Measurements from ENCODE around the gene ZNF296.

Gene ZNF296

GRCh38 chr19:45057444-45057843, 18.8 kb downstream of the ZNF296 start:
- CTCF ChIA-PET = no interaction called here
- POLR2A ChIA-PET (ENCODE audit: low non-redundant PET) = no interaction called here
- TF ChIP-seq CTCF (conservative IDR thresholded peaks at IDR 0.05; ENCODE audit: low read depth) = no peak
- H3K27ac ChIP-seq = peak overlapping the region; percentile 22
- DNase-seq (ENCODE audit: low spot score) = no peak

DNA sequence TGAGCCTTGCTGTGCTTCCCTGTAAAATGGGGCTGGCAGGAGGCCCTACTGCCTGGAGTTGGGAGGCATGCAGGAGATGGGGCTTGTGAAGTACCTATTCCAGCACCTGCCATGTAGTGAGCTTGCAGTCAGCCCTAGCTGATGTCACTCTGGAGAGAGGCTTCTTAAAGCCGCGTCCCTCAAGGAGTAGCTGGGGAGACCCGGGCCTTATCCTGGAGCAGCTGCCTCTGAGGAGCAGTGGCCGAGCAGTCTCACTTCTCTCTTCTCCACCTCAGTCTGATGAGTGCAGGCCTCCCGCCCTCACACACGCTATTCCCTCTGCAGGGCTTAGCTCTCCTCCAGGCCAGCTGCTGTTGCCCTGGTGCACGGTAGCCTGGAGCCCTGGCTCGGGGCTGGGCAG, 19.4 kb downstream of the ZNF296 start:
- H3K27ac ChIP-seq = peak overlapping the region; percentile 22
- DNase-seq (ENCODE audit: low spot score) = no peak
- ChIA-PET CTCF (interaction anchor here (0.7 kb wide), 1 partner anchor 311 kb away, joined by 3 read pairs; no protein-coding TSS in a partner anchor), POLR2A (ENCODE audit: low non-redundant PET) (no interaction called here)
- TF ChIP-seq CTCF (conservative IDR thresholded peaks at IDR 0.05; ENCODE audit: low read depth) = no peak

- CTCF ChIA-PET = interaction anchor here (0.6 to 1.6 kb wide), 4 partner anchors 8 to 352 kb away, joined by 3 to 10 read pairs (median 4); partner anchors contain the start of gene NKPD1
- peak overlapping the region; percentile 47 for H3K27ac ChIP-seq
- no peak for TF ChIP-seq CTCF (conservative IDR thresholded peaks at IDR 0.05; ENCODE audit: low read depth)
- no peak for DNase-seq (ENCODE audit: low spot score)
- POLR2A ChIA-PET (ENCODE audit: low non-redundant PET) = interaction anchor here (0.6 to 0.8 kb wide), 2 partner anchors 13 to 147 kb away, joined by 3 read pairs; partner anchors contain the start of gene CLASRP
Measured at GRCh38 chr19:45051929-45052579, 24.2 kb downstream of the ZNF296 start.

DNA sequence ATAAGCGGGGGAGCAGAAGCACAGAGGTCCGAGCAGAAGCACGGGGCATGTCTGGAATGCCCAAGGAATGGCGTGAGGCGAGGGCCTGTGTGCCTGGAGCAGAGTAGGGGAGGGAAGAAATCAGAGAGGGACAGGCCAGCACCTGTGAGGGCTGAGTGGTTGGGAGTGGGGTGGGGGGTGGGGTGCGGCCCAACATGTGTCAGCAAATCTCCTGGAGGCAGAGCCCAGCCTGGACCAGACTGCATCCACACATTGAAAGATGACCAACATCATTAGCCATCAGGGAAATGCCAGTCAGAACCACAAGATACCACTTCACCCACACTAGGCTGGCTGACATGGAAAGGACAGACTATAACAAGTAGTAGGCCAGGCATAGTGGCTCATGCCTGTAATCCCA, 26.2 kb downstream of the ZNF296 start:
- POLR2A ChIA-PET (ENCODE audit: low non-redundant PET) = interaction anchor here (1.3 kb wide), 1 partner anchor 11 kb away, joined by 7 read pairs; the partner anchor contains the start of gene CLASRP
- H3K27ac ChIP-seq = peak overlapping the region; percentile 47
- CTCF ChIA-PET = interaction anchor here (1.8 kb wide), 1 partner anchor 10 kb away, joined by 7 read pairs; no protein-coding TSS in a partner anchor
- DNase-seq (ENCODE audit: low spot score) = no peak
- TF ChIP-seq CTCF (conservative IDR thresholded peaks at IDR 0.05; ENCODE audit: low read depth) = no peak

DNA sequence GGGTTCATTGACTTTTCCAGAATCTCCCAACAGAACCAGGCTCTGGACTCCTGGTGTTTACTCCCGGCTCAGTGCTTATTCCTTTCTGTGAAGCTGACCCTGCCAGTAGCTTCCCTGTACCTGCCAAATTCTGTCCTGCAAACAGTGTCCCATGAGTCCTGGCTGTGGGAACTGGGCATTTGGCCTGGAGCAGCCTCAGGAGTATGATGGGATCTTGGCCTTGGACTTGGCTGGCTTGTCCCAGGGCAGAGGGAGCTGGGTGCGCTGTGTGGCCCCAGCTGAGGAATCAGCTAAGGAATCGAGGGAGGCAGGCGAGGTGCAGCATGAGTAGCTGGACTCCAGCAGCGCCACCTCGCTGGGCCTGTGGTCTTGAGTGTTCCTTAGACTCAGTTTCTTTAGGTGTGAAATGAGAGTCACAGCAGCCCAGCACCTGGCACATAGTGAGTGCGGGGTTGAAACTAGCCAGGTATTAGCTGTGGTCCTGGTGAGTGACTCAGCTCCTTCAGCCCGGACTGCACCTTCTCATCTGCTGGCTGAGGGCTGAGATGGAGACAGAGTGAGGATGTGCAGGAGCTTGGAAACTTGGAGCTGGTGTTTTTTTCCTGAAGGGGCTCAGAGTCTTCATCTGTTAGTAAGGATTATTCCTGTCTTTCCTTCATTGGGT, 27.1 kb downstream of the ZNF296 start:
- CTCF ChIA-PET = interaction anchor here (0.9 to 1.8 kb wide), 2 partner anchors 10 to 96 kb away, joined by 3 to 7 read pairs; no protein-coding TSS in a partner anchor
- no peak for TF ChIP-seq CTCF (conservative IDR thresholded peaks at IDR 0.05; ENCODE audit: low read depth)
- H3K27ac ChIP-seq = peak overlapping the region; percentile 47
- POLR2A ChIA-PET (ENCODE audit: low non-redundant PET) = interaction anchor here (1.3 kb wide), 1 partner anchor 10 kb away, joined by 7 read pairs; the partner anchor contains the start of gene CLASRP
- no peak for DNase-seq (ENCODE audit: low spot score)

DNA sequence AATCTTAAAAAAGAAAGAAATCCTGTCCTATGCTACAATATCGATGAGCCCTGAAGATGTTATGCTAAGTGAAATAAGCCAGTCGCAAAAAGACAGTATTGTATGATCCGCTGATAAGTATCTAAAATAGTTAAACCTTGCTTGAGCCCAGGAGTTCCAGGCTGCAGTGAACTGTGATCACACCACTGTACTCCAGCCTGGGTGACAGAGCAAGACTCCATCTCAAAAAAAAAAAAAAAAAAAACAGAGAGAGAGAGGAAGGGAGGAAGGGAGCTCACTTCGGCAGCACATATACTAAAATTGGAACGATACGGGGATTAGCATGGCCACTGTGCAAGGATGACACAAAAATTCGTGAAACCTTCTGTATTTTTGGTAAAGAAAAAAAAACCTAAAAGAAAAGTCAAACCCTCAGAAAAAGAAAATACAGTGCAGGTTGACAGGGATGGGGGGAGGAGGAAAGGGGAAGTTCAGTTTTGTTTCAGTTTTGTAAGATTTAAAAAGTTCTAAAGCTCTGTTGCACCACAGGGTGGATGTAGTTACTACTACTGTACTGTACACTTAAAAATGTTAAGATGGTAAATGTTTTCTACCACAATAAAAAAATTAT, 29.0 kb downstream of the ZNF296 start:
- CTCF ChIA-PET = interaction anchor here (0.7 to 1.3 kb wide), 1 partner anchor 12 kb away, joined by 4 to 5 read pairs; no protein-coding TSS in a partner anchor
- DNase-seq (ENCODE audit: low spot score) = no peak
- H3K27ac ChIP-seq = no peak overlapping the region
- POLR2A ChIA-PET (ENCODE audit: low non-redundant PET) = no interaction called here
- no peak for TF ChIP-seq CTCF (conservative IDR thresholded peaks at IDR 0.05; ENCODE audit: low read depth)
